ENCODE measurements around the gene CDC42EP3.
A peak's percentile ranks its signal among the peaks of the same experiment; 100 is the strongest.

Gene CDC42EP3

GRCh38 chr2:37683241-37683640 lies 11.8 kb upstream of the CDC42EP3 start:
- no peak for DNase-seq

GRCh38 chr2:37682473-37682872 lies 11.0 kb upstream of the CDC42EP3 start:
- DNase-seq, result no peak

- DNase-seq, result no peak
Observed at GRCh38 chr2:37681587-37681986, 10.1 kb upstream of the CDC42EP3 start.

DNA sequence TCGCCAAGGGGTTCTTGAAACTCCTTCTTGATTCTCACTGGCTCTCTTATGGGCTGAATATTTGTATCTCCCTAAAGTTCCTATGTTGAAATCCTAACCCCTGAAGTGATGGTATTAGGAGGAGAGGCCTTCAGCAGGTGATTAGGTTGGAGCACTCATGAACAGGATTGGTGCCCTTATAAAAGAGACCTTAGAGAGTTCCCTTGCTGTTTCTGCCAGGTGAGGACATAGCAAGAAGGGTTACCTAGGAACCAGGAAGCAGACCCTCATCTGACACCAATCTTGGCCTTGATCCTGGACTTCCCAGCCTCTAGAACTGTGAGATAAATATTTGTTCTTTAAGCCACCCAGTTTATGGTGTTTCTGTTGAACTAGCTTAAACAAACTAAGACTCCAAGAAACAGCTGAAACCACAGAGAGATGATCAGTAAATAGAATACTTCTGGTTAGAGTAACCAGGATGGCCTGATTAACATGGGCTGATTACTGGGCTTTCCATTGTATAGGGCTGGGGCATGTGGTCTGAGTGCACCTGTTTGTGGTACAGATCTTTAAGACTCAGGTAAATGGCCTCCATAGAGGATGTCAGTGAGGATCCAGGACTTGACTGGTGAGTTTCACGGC lies 7.7 kb upstream of the CDC42EP3 start:
- DNase-seq, result no peak

- DNase-seq, result no peak
Observed at GRCh38 chr2:37676274-37676673, 4.8 kb upstream of the CDC42EP3 start.

DNA sequence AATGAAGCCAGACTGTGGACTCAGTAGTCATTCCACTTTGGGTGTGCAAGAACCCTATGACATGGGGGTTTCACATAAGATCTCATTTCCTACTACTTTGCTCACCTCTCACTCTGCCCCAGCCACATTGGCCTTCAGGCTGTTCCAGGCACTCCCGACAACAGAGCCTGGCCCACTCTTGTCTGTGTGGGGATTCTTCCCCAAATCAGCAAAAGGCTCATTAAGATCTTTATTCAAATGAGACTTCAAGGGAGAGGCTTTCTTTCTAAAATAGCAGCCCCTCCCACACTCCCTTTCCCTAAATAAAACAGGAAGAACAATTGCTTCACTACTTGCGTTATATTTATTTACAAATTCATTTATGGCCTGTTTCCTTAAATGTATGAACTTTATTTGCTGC lies 3.5 kb upstream of the CDC42EP3 start:
- DNase-seq, result no peak

GRCh38 chr2:37672870-37673184 lies 1.4 kb upstream of the CDC42EP3 start:
- DNase-seq, result no peak

- DNase-seq, result peak; percentile 76
Observed at GRCh38 chr2:37672104-37672869, 845 bp upstream of the CDC42EP3 start.

DNA sequence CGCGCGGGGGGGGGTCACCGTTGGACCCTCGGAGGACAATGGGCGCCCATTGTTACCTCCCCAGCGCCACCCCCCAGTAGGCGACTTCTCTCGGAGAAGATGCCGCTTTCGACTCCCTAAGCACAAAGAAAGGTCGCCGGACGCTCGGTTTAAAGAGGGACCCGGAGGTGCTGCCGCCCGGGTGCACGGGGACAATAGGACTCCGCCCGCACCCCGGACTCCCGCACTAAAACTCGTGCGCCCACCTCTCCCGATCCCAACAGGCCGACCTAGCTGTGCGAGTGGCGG lies 318 bp upstream of the CDC42EP3 start:
- no peak for DNase-seq

- no peak for DNase-seq
Observed at GRCh38 chr2:37670378-37671008, 949 bp downstream of the CDC42EP3 start.

GRCh38 chr2:37669446-37669845 lies 2.0 kb downstream of the CDC42EP3 start:
- DNase-seq, result no peak

GRCh38 chr2:37667704-37668103 lies 3.7 kb downstream of the CDC42EP3 start:
- DNase-seq, result no peak

DNA sequence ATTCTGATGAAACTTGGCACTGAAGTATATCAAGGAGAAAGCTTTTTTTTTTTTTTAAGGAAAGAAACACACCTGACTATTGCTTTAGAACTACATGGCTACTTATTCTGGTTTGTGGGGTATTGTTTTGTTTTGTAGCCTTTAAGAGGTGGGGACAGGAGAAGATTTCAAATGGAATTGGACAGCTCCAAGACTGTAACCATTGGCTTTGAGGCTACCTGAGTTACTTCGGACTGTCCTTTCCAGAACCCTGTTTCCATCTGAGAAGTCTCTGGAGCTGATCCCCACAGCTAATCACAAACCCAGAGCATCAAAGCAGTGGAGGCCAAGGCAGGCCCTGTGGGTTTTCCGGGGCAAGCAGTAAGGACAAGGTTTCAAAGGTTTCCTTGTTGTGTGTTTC lies 4.7 kb downstream of the CDC42EP3 start:
- DNase-seq, result no peak

- no peak for DNase-seq
Observed at GRCh38 chr2:37665604-37666362, 5.7 kb downstream of the CDC42EP3 start.

DNA sequence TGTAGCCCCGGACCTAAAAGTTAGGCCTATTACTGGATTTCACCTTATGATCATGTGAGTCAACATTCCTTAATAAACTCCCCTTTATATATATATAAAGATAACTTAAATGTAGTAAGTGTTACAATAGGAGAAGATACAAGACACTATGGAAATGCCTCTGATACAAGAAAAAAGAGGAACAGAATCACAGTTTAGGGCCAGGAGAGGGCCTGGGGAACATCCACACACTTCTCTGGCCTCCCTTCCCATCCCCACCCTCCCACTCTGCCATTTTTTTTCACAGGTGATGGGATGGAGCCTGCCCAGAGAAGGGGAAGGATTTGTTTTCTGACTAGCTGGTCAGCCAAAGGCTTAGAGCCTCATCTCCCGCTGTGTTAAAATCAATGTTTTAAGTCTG lies 6.4 kb downstream of the CDC42EP3 start:
- no peak for DNase-seq

GRCh38 chr2:37664231-37664643 lies 7.2 kb downstream of the CDC42EP3 start:
- no peak for DNase-seq

GRCh38 chr2:37663390-37663789 lies 8.1 kb downstream of the CDC42EP3 start:
- no peak for DNase-seq

DNA sequence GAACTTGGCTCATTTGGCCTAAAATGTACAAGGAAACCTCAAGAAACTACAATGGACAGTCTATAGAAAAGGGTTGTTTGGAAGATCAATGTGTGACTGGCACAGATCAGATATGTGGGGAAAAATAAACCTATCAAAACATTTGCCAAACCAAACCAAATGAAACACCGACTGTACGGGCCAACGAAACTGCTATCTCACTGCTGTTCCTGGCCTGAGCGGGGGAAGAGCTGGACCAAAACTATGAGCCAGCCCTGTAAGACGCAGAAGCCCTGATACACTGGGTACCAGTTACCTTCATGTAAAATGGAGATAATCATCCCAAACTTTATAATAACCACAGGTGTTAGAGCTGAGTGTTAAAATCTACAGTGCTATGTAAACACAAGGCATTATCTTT lies 11.7 kb downstream of the CDC42EP3 start:
- DNase-seq, result no peak

DNA sequence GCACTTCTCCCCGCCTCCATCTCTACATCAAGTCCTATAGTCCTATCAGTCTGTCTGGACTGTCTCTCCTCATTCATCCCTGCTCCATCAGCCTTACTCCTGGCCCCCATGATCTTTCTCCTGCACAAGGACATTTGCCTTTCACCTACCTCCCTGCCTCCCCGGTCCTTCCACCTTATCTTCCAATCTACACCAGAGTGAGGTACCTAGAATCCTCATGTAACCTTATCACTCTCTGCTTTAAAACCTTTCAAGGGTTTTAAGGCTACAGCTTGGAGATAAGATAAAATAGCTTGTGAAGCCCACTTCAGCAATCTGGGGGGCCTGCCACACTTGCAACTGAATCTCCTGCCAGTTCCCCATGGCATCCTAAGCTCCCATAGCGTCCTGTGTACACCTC lies 12.8 kb downstream of the CDC42EP3 start:
- no peak for DNase-seq

GRCh38 chr2:37657471-37657870 lies 14.0 kb downstream of the CDC42EP3 start:
- no peak for DNase-seq

DNA sequence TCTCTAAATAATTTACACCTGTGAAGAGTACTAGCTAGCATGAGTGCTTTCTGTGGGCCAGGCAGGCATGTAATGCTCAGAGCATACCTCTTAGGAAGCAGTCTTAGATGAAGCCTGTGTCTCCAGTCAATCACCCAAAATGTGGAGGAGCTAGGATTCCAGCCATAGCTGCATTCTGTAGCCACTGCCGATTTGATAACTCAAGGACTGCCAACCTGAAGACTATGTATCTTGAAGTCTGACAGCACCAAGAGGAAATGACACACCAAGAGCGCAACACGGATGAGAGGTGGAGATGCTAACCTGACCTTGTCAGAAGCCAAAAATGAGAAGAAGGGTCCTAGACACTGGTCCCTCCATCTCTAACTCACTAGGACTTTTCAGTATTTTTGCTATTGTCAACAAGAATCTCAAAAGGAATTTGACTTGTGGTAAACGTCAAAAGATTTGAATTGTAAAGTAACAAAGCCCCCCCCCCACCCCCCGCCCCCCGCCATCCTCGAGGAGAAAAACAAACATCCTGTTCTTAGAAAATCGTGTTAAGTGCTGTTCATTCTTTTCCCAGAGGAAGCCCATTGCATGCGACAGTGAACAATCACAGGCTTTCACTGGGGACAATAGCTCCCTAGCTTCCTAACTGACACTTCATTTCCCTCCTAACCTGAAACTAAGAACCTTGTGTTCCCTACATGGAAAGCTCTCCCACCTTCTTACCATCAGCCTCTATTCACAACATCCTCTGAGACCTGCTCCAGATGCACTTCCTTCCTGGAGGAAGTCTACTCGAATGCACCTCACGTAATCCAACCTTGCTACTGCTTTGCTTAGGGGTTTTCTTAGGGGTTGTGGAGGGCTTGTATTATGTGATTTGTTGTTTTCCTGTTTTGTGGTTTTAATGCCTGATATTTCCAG lies 14.7 kb downstream of the CDC42EP3 start:
- DNase-seq, result peak; percentile 25

GRCh38 chr2:37654932-37655841 lies 16.3 kb downstream of the CDC42EP3 start:
- DNase-seq, result no peak
